ENCODE results near the gene STX18.

DNA sequence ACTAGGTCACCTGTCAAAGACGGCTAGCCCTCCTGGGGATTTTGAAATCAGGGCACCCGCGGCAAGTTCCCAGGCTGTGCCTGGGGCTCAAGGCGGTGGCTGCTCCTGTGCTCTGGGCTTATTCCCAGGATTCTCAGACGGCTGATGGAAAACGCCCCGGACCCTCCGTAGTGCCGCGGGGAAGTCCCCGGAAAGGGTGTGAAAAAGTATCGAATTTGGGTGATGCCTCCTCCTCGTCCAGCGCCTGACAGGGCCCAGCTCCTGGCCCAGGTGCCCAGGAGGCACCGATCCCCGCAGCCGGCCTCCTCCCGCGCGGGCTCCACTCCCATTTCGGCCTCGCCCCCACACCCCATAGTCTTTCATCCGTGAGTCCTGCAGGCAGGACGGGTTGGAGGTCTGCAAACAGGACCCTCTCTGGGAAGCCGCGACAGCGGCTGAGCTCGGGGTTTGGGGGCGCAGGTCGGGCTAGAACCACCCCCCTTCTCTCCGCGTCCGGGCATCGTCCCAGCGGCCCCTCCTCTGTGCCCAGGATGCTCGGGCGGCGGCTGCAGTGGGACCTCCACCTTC lies 156.0 kb downstream of the STX18 start:
- TF ChIP-seq EZH2 (IDR thresholded peaks at IDR 0.05; ENCODE audit: low read depth, unreplicated experiment): peak; percentile 38
- TF ChIP-seq, protein P1, sequence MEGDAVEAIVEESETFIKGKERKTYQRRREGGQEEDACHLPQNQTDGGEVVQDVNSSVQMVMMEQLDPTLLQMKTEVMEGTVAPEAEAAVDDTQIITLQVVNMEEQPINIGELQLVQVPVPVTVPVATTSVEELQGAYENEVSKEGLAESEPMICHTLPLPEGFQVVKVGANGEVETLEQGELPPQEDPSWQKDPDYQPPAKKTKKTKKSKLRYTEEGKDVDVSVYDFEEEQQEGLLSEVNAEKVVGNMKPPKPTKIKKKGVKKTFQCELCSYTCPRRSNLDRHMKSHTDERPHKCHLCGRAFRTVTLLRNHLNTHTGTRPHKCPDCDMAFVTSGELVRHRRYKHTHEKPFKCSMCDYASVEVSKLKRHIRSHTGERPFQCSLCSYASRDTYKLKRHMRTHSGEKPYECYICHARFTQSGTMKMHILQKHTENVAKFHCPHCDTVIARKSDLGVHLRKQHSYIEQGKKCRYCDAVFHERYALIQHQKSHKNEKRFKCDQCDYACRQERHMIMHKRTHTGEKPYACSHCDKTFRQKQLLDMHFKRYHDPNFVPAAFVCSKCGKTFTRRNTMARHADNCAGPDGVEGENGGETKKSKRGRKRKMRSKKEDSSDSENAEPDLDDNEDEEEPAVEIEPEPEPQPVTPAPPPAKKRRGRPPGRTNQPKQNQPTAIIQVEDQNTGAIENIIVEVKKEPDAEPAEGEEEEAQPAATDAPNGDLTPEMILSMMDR (conservative IDR thresholded peaks at IDR 0.05; ENCODE audit: low read depth in 2 of 2): no peak
- TF ChIP-seq POLR2AphosphoS5 (IDR thresholded peaks at IDR 0.05; ENCODE audit: low read depth): no peak
- TF ChIP-seq, protein P2, sequence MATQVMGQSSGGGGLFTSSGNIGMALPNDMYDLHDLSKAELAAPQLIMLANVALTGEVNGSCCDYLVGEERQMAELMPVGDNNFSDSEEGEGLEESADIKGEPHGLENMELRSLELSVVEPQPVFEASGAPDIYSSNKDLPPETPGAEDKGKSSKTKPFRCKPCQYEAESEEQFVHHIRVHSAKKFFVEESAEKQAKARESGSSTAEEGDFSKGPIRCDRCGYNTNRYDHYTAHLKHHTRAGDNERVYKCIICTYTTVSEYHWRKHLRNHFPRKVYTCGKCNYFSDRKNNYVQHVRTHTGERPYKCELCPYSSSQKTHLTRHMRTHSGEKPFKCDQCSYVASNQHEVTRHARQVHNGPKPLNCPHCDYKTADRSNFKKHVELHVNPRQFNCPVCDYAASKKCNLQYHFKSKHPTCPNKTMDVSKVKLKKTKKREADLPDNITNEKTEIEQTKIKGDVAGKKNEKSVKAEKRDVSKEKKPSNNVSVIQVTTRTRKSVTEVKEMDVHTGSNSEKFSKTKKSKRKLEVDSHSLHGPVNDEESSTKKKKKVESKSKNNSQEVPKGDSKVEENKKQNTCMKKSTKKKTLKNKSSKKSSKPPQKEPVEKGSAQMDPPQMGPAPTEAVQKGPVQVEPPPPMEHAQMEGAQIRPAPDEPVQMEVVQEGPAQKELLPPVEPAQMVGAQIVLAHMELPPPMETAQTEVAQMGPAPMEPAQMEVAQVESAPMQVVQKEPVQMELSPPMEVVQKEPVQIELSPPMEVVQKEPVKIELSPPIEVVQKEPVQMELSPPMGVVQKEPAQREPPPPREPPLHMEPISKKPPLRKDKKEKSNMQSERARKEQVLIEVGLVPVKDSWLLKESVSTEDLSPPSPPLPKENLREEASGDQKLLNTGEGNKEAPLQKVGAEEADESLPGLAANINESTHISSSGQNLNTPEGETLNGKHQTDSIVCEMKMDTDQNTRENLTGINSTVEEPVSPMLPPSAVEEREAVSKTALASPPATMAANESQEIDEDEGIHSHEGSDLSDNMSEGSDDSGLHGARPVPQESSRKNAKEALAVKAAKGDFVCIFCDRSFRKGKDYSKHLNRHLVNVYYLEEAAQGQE (IDR thresholded peaks at IDR 0.05; ENCODE audit: unreplicated experiment): no peak
- TF ChIP-seq CREB1 (CRISPR knock-in tag; IDR thresholded peaks at IDR 0.05; ENCODE audit: low read depth): no peak
- TF ChIP-seq STAT1 (IDR thresholded peaks at IDR 0.05; ENCODE audit: unreplicated experiment): no peak
- TF ChIP-seq ZNF331 (CRISPR knock-in tag; IDR thresholded peaks at IDR 0.05; ENCODE audit: low read depth): no peak
- no peak for TF ChIP-seq EZH2phosphoT487 (IDR thresholded peaks at IDR 0.05; ENCODE audit: unreplicated experiment)
- TF ChIP-seq JUNB (IDR thresholded peaks at IDR 0.05; ENCODE audit: unreplicated experiment): no peak
- no peak for TF ChIP-seq NANOG (IDR thresholded peaks at IDR 0.05; ENCODE audit: borderline replicate concordance)
- TF ChIP-seq ZNF114 (CRISPR knock-in tag; IDR thresholded peaks at IDR 0.05): no peak
- TF ChIP-seq, protein P3, sequence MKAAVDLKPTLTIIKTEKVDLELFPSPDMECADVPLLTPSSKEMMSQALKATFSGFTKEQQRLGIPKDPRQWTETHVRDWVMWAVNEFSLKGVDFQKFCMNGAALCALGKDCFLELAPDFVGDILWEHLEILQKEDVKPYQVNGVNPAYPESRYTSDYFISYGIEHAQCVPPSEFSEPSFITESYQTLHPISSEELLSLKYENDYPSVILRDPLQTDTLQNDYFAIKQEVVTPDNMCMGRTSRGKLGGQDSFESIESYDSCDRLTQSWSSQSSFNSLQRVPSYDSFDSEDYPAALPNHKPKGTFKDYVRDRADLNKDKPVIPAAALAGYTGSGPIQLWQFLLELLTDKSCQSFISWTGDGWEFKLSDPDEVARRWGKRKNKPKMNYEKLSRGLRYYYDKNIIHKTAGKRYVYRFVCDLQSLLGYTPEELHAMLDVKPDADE (IDR thresholded peaks at IDR 0.05): no peak
- TF ChIP-seq, protein P4, sequence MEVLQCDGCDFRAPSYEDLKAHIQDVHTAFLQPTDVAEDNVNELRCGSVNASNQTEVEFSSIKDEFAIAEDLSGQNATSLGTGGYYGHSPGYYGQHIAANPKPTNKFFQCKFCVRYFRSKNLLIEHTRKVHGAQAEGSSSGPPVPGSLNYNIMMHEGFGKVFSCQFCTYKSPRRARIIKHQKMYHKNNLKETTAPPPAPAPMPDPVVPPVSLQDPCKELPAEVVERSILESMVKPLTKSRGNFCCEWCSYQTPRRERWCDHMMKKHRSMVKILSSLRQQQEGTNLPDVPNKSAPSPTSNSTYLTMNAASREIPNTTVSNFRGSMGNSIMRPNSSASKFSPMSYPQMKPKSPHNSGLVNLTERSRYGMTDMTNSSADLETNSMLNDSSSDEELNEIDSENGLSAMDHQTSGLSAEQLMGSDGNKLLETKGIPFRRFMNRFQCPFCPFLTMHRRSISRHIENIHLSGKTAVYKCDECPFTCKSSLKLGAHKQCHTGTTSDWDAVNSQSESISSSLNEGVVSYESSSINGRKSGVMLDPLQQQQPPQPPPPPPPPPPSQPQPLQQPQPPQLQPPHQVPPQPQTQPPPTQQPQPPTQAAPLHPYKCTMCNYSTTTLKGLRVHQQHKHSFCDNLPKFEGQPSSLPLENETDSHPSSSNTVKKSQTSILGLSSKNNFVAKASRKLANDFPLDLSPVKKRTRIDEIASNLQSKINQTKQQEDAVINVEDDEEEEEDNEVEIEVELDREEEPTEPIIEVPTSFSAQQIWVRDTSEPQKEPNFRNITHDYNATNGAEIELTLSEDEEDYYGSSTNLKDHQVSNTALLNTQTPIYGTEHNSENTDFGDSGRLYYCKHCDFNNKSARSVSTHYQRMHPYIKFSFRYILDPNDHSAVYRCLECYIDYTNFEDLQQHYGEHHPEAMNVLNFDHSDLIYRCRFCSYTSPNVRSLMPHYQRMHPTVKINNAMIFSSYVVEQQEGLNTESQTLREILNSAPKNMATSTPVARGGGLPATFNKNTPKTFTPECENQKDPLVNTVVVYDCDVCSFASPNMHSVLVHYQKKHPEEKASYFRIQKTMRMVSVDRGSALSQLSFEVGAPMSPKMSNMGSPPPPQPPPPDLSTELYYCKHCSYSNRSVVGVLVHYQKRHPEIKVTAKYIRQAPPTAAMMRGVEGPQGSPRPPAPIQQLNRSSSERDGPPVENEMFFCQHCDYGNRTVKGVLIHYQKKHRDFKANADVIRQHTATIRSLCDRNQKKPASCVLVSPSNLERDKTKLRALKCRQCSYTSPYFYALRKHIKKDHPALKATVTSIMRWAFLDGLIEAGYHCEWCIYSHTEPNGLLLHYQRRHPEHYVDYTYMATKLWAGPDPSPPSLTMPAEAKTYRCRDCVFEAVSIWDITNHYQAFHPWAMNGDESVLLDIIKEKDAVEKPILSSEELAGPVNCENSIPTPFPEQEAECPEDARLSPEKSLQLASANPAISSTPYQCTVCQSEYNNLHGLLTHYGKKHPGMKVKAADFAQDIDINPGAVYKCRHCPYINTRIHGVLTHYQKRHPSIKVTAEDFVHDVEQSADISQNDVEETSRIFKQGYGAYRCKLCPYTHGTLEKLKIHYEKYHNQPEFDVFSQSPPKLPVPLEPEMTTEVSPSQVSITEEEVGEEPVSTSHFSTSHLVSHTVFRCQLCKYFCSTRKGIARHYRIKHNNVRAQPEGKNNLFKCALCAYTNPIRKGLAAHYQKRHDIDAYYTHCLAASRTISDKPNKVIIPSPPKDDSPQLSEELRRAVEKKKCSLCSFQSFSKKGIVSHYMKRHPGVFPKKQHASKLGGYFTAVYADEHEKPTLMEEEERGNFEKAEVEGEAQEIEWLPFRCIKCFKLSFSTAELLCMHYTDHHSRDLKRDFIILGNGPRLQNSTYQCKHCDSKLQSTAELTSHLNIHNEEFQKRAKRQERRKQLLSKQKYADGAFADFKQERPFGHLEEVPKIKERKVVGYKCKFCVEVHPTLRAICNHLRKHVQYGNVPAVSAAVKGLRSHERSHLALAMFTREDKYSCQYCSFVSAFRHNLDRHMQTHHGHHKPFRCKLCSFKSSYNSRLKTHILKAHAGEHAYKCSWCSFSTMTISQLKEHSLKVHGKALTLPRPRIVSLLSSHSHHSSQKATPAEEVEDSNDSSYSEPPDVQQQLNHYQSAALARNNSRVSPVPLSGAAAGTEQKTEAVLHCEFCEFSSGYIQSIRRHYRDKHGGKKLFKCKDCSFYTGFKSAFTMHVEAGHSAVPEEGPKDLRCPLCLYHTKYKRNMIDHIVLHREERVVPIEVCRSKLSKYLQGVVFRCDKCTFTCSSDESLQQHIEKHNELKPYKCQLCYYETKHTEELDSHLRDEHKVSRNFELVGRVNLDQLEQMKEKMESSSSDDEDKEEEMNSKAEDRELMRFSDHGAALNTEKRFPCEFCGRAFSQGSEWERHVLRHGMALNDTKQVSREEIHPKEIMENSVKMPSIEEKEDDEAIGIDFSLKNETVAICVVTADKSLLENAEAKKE (CRISPR knock-in tag; IDR thresholded peaks at IDR 0.05): no peak
